ENCODE measurements around the gene SPATA33.

DNA sequence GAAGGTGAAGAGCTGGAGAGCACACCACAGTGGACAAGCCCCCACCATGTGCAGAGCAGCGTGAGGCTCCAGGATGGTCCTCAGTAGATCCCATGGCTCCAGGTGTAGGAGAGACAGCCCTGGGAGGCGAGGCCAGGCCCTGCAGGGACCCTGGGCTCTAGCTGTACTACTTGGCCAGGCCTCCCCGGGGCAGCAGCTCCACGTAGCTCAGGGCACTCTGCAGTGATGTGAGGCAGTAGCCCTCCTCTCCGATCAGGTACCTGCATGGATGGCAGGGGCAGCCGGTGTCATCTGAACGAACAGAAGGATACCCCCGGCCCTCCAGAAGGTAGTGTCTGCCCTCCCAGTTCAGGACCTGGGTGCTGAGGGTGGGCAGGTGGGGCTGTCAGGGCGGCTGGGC is 50.1 kb downstream of the SPATA33 start:
- no peak for TF ChIP-seq CTCF (IDR thresholded peaks at IDR 0.05 in 2 of 3, conservative IDR thresholded peaks at IDR 0.05 in 1 of 3; ENCODE audit: control insufficient read depth in 2 of 3, extremely low read depth in 1 of 3, insufficient read depth in 1 of 3, low read depth in 3 of 3, low read length in 3 of 3)
- TF ChIP-seq EP300 (IDR thresholded peaks at IDR 0.05; ENCODE audit: borderline replicate concordance in 1 of 2, control insufficient read depth in 1 of 2, low read depth in 2 of 2, low read length in 2 of 2), result no peak
- no peak for TF ChIP-seq ETV6 (conservative IDR thresholded peaks at IDR 0.05 in 1 of 2, IDR thresholded peaks at IDR 0.05 in 1 of 2; ENCODE audit: borderline replicate concordance in 1 of 2, low read depth in 1 of 2)
- no peak for TF ChIP-seq POLR2A (IDR thresholded peaks at IDR 0.05; ENCODE audit: low read depth, low read length)

Data from GM12878 (cell line).